K562 (cell line): ENCODE measurements around the gene RAD23B. TPM values are rescaled to one million over a fixed set of nuclear protein-coding genes. Genes with fewer than 3 reads are reported as not detected.

Experiments
- DIDO1 ChIP-seq: fragments of 450-650 bp; IDR thresholded peaks from 2 replicates; pipeline ENCODE4 v1.6.1; 2016; ENCODE audit warnings: low read depth, missing biosample characterization, missing genetic modification characterization
- HMG20A ChIP-seq: fragments of 450-650 bp; formaldehyde crosslinking; conservative IDR thresholded peaks from 2 replicates; pipeline ENCODE4 v1.4.0; 2020; ENCODE audit warnings: mild to moderate bottlenecking, mixed read lengths
- NCOA1 ChIP-seq: fragments of 450-650 bp; IDR thresholded peaks from 2 replicates; pipeline ENCODE4 v1.6.1; 2016; ENCODE audit warnings: low read depth
- NCOA6 ChIP-seq: fragments of 450-650 bp; IDR thresholded peaks from 2 replicates; pipeline ENCODE4 v1.6.1; 2017; ENCODE audit warnings: mild to moderate bottlenecking
- PHF20 ChIP-seq: fragments of 450-650 bp; IDR thresholded peaks from 2 replicates; pipeline ENCODE4 v1.6.1; 2018; ENCODE audit not compliant: partially characterized antibody
- PHTF2 ChIP-seq: fragments of 250-450 bp; sonication (Bioruptor Pico); IDR thresholded peaks from 2 replicates; pipeline ENCODE4 v1.5.0; 2021; ENCODE audit warnings: mild to moderate bottlenecking
- POLR2AphosphoS5 ChIP-seq: IDR thresholded peaks from 2 replicates; pipeline ENCODE4 v1.6.1; 2011; ENCODE audit warnings: mild to moderate bottlenecking, low read depth, low read length, moderate library complexity; ENCODE audit not compliant: control insufficient read depth, insufficient read depth
- RCOR1 ChIP-seq, 2 experiments: IDR thresholded peaks; 2 replicates each; pipeline ENCODE4 v1.6.1; 2012; ENCODE audit warnings: low read depth in 2 of 2, low read length in 2 of 2, borderline replicate concordance in 1 of 2, improper control_type of control experiment in 1 of 2
- TSC22D4 ChIP-seq: fragments of 450-650 bp; IDR thresholded peaks from 2 replicates; pipeline ENCODE4 v1.6.1; 2016; ENCODE audit warnings: missing genetic modification characterization, missing biosample characterization, control low read depth
- ZNF274 ChIP-seq: IDR thresholded peaks from 2 replicates; pipeline ENCODE4 v1.6.1; 2011; ENCODE audit warnings: low read depth, mild to moderate bottlenecking, low read length, moderate library complexity, borderline replicate concordance
- ZNF408 ChIP-seq: fragments of 250-450 bp; sonication (Bioruptor Pico); IDR thresholded peaks from 2 replicates; pipeline ENCODE4 v1.4.0; 2020; ENCODE audit warnings: low read depth, mild to moderate bottlenecking, moderate library complexity
- ZNF551 ChIP-seq: fragments of 250-450 bp; sonication (Bioruptor Pico); IDR thresholded peaks from 2 replicates; pipeline ENCODE4 v1.5.0; 2021; ENCODE audit warnings: mild to moderate bottlenecking, moderate library complexity
- ZNF699 ChIP-seq: fragments of 250-450 bp; sonication (Bioruptor Pico); IDR thresholded peaks from 2 replicates; pipeline ENCODE4 v1.8.0; 2021; ENCODE audit warnings: mild to moderate bottlenecking, moderate library complexity; ENCODE audit not compliant: insufficient replicate concordance
- ZNF764 ChIP-seq: fragments of 250-450 bp; sonication (Bioruptor Pico); IDR thresholded peaks from 2 replicates; pipeline ENCODE4 v1.4.0; 2020; ENCODE audit warnings: low read depth, mild to moderate bottlenecking, moderate library complexity
- polyA plus RNA-seq, 8 experiments: library from polyadenylated mRNA; depleted of rRNA in 4 of 8; stranded (reverse) in 5 of 8; unstranded in 3 of 8; fragments of >200 nt; fragmentation: Nextera tagmentation in 2 of 8; fragmentation: Illumina TruSeq in 1 of 8; extraction: Ambion mirVana in 2 of 8; extraction: Trizol in 1 of 8; gene quantifications; 2 replicates each; pipeline versions ENCODE4 v1.2.1 to v1.2.3, GENCODE V29; 2011 to 2014; ENCODE audit warnings: inconsistent platforms in 1 of 8, missing spikeins in 1 of 8
- total RNA-seq, 7 experiments: library from RNA; depleted of rRNA in 6 of 7; stranded (reverse); fragments of >200 nt in 6 of 7; fragmentation: Illumina TruSeq in 2 of 7; extraction: Trizol in 2 of 7; gene quantifications; 2 replicates each; pipeline versions ENCODE4 v1.2.1 to v1.2.3, GENCODE V29; 2011 to 2021; ENCODE audit warnings: low replicate concordance in 1 of 7
- TF ChIP-seq, protein P1 (sequence below): fragments of 450-650 bp; IDR thresholded peaks from 2 replicates; pipeline ENCODE4 v1.6.1; 2017; ENCODE audit warnings: antibody characterized with exemption, mild to moderate bottlenecking
- TF ChIP-seq, protein P2 (sequence below): sonication (generic); formaldehyde crosslinking; IDR thresholded peaks from 2 replicates; pipeline ENCODE4 v1.5.0; 2020; ENCODE audit warnings: missing genetic modification reagents
- TF ChIP-seq, protein P3 (sequence below): fragments of 150-350 bp; IDR thresholded peaks from 2 replicates; pipeline ENCODE4 v1.6.1; 2014; ENCODE audit warnings: low read depth, mild to moderate bottlenecking, low read length, borderline replicate concordance
- TF ChIP-seq, protein P4 (sequence below): fragments of 250-450 bp; sonication (Bioruptor Pico); IDR thresholded peaks from 2 replicates; pipeline ENCODE4 v1.8.0; 2022; ENCODE audit warnings: moderate library complexity, mild to moderate bottlenecking, inconsistent platforms

Gene RAD23B
- total and polyA plus RNA-seq, 9 of the 15 experiments (the other 6 are each of a cell fraction or from before 2014, with no cell fraction given): 14.5 to 184 (median 114) TPM

DNA sequence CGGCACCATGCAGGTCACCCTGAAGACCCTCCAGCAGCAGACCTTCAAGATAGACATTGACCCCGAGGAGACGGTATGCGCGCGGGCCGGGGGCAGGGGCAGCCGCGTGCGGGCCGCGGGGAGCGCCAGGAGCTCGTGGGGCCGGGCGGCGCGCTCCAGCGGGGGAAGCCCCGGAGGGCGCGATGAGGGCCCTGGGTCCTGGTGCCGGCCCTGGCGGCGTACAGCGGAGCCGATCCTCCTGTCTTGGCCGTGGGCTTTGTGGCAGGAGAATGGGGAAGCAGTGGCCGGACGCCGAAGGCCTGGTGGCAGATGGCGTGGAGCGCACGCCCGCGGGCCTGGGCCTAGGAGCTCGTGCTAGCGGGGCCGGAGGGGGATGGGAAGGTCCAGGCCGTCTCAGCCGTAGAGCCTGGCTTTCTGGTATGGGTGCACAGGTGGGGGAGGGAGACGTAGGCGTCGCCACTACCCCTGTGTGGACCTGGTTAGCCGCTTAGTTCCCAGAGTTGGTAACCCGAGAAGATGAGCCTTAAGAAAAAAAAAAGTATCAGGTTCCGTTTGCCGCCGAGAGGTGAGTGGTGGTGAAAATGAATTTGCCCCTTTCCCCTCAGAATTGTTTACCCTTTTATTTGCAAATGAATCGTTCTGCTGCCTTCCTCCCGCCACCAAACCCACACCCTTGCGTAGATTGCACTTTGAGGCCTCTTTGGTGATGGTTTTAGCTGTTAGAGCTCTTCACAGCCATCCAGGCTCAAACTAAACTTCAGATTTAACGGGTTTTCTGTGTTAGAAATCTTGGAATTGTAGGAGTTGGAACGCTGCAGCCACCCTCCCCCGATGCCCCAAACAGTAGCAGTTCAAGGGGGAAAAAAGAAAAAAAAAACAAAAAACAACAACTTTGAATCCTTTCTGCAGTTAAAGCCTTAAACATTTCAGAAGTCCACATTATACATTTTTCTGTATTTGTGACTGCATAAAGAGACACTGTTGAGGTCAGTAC lies 841 bp downstream of the RAD23B start (continued):
- TF ChIP-seq PHTF2 (CRISPR knock-in tag) (no peak), ZNF274 (no peak), NCOA1 (no peak), ZNF551 (no peak), ZNF764 (CRISPR knock-in tag) (no peak), ZNF408 (CRISPR knock-in tag) (no peak), TSC22D4 (tag) (no peak), RCOR1 (IDR thresholded peaks at IDR 0.05; ENCODE audit: borderline replicate concordance in 1 of 2, low read depth in 2 of 2, low read length in 2 of 2) (0 out of 4 replicates have a peak, but pooled peaks of 1 of the 2 experiments have one; percentile 21), PHF20 (no peak), DIDO1 (tag) (no peak), HMG20A (no peak), POLR2AphosphoS5 (0 out of 2 replicates have a peak, but pooled peaks have one; percentile 26), NCOA6 (no peak), ZNF699 (CRISPR knock-in tag) (no peak)
- TF ChIP-seq, protein P1, sequence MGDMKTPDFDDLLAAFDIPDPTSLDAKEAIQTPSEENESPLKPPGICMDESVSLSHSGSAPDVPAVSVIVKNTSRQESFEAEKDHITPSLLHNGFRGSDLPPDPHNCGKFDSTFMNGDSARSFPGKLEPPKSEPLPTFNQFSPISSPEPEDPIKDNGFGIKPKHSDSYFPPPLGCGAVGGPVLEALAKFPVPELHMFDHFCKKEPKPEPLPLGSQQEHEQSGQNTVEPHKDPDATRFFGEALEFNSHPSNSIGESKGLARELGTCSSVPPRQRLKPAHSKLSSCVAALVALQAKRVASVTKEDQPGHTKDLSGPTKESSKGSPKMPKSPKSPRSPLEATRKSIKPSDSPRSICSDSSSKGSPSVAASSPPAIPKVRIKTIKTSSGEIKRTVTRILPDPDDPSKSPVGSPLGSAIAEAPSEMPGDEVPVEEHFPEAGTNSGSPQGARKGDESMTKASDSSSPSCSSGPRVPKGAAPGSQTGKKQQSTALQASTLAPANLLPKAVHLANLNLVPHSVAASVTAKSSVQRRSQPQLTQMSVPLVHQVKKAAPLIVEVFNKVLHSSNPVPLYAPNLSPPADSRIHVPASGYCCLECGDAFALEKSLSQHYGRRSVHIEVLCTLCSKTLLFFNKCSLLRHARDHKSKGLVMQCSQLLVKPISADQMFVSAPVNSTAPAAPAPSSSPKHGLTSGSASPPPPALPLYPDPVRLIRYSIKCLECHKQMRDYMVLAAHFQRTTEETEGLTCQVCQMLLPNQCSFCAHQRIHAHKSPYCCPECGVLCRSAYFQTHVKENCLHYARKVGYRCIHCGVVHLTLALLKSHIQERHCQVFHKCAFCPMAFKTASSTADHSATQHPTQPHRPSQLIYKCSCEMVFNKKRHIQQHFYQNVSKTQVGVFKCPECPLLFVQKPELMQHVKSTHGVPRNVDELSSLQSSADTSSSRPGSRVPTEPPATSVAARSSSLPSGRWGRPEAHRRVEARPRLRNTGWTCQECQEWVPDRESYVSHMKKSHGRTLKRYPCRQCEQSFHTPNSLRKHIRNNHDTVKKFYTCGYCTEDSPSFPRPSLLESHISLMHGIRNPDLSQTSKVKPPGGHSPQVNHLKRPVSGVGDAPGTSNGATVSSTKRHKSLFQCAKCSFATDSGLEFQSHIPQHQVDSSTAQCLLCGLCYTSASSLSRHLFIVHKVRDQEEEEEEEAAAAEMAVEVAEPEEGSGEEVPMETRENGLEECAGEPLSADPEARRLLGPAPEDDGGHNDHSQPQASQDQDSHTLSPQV: 0 out of 2 replicates have a peak, but pooled peaks have one; percentile 57
- TF ChIP-seq, protein P2, sequence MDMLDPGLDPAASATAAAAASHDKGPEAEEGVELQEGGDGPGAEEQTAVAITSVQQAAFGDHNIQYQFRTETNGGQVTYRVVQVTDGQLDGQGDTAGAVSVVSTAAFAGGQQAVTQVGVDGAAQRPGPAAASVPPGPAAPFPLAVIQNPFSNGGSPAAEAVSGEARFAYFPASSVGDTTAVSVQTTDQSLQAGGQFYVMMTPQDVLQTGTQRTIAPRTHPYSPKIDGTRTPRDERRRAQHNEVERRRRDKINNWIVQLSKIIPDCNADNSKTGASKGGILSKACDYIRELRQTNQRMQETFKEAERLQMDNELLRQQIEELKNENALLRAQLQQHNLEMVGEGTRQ: no peak
- TF ChIP-seq, protein P3, sequence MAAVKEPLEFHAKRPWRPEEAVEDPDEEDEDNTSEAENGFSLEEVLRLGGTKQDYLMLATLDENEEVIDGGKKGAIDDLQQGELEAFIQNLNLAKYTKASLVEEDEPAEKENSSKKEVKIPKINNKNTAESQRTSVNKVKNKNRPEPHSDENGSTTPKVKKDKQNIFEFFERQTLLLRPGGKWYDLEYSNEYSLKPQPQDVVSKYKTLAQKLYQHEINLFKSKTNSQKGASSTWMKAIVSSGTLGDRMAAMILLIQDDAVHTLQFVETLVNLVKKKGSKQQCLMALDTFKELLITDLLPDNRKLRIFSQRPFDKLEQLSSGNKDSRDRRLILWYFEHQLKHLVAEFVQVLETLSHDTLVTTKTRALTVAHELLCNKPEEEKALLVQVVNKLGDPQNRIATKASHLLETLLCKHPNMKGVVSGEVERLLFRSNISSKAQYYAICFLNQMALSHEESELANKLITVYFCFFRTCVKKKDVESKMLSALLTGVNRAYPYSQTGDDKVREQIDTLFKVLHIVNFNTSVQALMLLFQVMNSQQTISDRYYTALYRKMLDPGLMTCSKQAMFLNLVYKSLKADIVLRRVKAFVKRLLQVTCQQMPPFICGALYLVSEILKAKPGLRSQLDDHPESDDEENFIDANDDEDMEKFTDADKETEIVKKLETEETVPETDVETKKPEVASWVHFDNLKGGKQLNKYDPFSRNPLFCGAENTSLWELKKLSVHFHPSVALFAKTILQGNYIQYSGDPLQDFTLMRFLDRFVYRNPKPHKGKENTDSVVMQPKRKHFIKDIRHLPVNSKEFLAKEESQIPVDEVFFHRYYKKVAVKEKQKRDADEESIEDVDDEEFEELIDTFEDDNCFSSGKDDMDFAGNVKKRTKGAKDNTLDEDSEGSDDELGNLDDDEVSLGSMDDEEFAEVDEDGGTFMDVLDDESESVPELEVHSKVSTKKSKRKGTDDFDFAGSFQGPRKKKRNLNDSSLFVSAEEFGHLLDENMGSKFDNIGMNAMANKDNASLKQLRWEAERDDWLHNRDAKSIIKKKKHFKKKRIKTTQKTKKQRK: no peak
- TF ChIP-seq, protein P4, sequence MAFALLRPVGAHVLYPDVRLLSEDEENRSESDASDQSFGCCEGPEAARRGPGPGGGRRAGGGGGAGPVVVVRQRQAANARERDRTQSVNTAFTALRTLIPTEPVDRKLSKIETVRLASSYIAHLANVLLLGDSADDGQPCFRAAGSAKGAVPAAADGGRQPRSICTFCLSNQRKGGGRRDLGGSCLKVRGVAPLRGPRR (CRISPR knock-in tag): no peak
